Measurements from ENCODE around the gene KLRB1. TPM values are rescaled to one million over a fixed set of nuclear protein-coding genes. Genes with fewer than 3 reads are reported as not detected.
"Not testable (repeated sequence)": the region's sequence is repeated elsewhere in the genome, so short reads cannot be mapped to it uniquely, and the experiment has no call there.

The KLRB1 gene
- total RNA-seq, 1 experiment from 2014 or later = not detected

- DNase-seq (ENCODE audit: low read depth, low spot score) (no peak), ATAC-seq (no peak)
- ChIA-PET RAD21 (ENCODE audit: low non-redundant PET in 1 of 2, low total read pairs in 2 of 2, uncharacterized antibody in 2 of 2, unreplicated experiment in 2 of 2) (no interaction called here), CTCF (no interaction called here), POLR2A (no interaction called here)
- H3K9me3 ChIP-seq (ENCODE audit: control insufficient read depth in 1 of 2, insufficient read depth in 1 of 2, low read depth in 1 of 2, low read length in 2 of 2) = no peaks in the 10 kb centered on the region
- H3K4me3 ChIP-seq (replicated peaks in 1 of 2; ENCODE audit: low read depth in 1 of 2, low read length in 2 of 2) = no peak overlapping the region
- no peaks in the 10 kb centered on the region for H3K4me1 ChIP-seq (ENCODE audit: control insufficient read depth in 1 of 2, insufficient read depth in 2 of 2, low read length in 2 of 2)
- no peak overlapping the region for H3K27ac ChIP-seq (ENCODE audit: low read depth, low read length)
- no peak overlapping the region for H2AFZ ChIP-seq (ENCODE audit: low read depth, low read length, poor library complexity, severe bottlenecking)
- H3K9ac ChIP-seq (ENCODE audit: low read length) = no peak overlapping the region
- intact Hi-C loops (cut with micrococcal nuclease) = no loop called here
- H3K9me2 ChIP-seq (ENCODE audit: insufficient read depth) = no peaks in the 10 kb centered on the region
- H3K27me3 ChIP-seq (ENCODE audit: insufficient read depth, low read length) = no peaks in the 10 kb centered on the region
- H3K36me3 ChIP-seq (ENCODE audit: control insufficient read depth in 1 of 2, insufficient read depth in 2 of 2, low read length in 2 of 2) = no peaks in the 10 kb centered on the region
- H3K4me2 ChIP-seq (ENCODE audit: low read length) = no peak overlapping the region
- no peaks in the 10 kb centered on the region for H4K20me1 ChIP-seq (ENCODE audit: insufficient read depth)
- TF ChIP-seq SP1 (IDR thresholded peaks at IDR 0.05; ENCODE audit: low read depth) (no peak), CTCF (IDR thresholded peaks at IDR 0.05 in 2 of 3, conservative IDR thresholded peaks at IDR 0.05 in 1 of 3; ENCODE audit: borderline replicate concordance in 1 of 3, insufficient read depth in 1 of 3, low read depth in 2 of 3, low read length in 2 of 3) (no peak), ZBTB33 (IDR thresholded peaks at IDR 0.05; ENCODE audit: extremely low read depth, insufficient replicate concordance, low read length) (no peak), POLR2AphosphoS5 (IDR thresholded peaks at IDR 0.05; ENCODE audit: low read depth, low read length) (no peak), ELF1 (IDR thresholded peaks at IDR 0.05; ENCODE audit: borderline replicate concordance, low read depth) (no peak), ZFX (IDR thresholded peaks at IDR 0.05) (no peak), POLR2A (IDR thresholded peaks at IDR 0.05; ENCODE audit: borderline replicate concordance, extremely low read depth, insufficient read depth, insufficient read length) (no peak), REST (IDR thresholded peaks at IDR 0.05; ENCODE audit: low read depth) (no peak), JUND (IDR thresholded peaks at IDR 0.05) (no peak), YY1 (IDR thresholded peaks at IDR 0.05; ENCODE audit: extremely low read depth, insufficient replicate concordance, low read depth, low read length) (no peak), EZH2phosphoT487 (IDR thresholded peaks at IDR 0.05; ENCODE audit: borderline replicate concordance) (no peak)
- BruUV-seq (replicated peaks) = no TSS peak
- H3K79me2 ChIP-seq (ENCODE audit: insufficient read depth, low read length) = no peaks in the 10 kb centered on the region
Observed at GRCh38 chr12:9615420-9616136, 7.9 kb upstream of the KLRB1 start.

- H3K4me3 ChIP-seq (replicated peaks in 1 of 2; ENCODE audit: low read depth in 1 of 2, low read length in 2 of 2); H3K36me3 ChIP-seq (ENCODE audit: control insufficient read depth in 1 of 2, insufficient read depth in 2 of 2, low read length in 2 of 2); H3K9ac ChIP-seq (ENCODE audit: low read length); H3K79me2 ChIP-seq (ENCODE audit: insufficient read depth, low read length); CTCF ChIA-PET; H3K9me2 ChIP-seq (ENCODE audit: insufficient read depth); H3K4me1 ChIP-seq (ENCODE audit: control insufficient read depth in 1 of 2, insufficient read depth in 2 of 2, low read length in 2 of 2); intact Hi-C loops (cut with micrococcal nuclease); H4K20me1 ChIP-seq (ENCODE audit: insufficient read depth); H3K4me2 ChIP-seq (ENCODE audit: low read length); H3K9me3 ChIP-seq (ENCODE audit: control insufficient read depth in 1 of 2, insufficient read depth in 1 of 2, low read depth in 1 of 2, low read length in 2 of 2); DNase-seq (ENCODE audit: low read depth, low spot score); RAD21 ChIA-PET (ENCODE audit: low non-redundant PET in 1 of 2, low total read pairs in 2 of 2, uncharacterized antibody in 2 of 2, unreplicated experiment in 2 of 2); BruUV-seq (replicated peaks); POLR2A ChIA-PET; H2AFZ ChIP-seq (ENCODE audit: low read depth, low read length, poor library complexity, severe bottlenecking); ATAC-seq; H3K27me3 ChIP-seq (ENCODE audit: insufficient read depth, low read length); H3K27ac ChIP-seq (ENCODE audit: low read depth, low read length): not testable (repeated sequence)
Observed at GRCh38 chr12:9610606-9611005, 2.9 kb upstream of the KLRB1 start.

Measured in HCT116 (cell line).